ENCODE measurements around the gene FAM72A.

The FAM72A gene

DNA sequence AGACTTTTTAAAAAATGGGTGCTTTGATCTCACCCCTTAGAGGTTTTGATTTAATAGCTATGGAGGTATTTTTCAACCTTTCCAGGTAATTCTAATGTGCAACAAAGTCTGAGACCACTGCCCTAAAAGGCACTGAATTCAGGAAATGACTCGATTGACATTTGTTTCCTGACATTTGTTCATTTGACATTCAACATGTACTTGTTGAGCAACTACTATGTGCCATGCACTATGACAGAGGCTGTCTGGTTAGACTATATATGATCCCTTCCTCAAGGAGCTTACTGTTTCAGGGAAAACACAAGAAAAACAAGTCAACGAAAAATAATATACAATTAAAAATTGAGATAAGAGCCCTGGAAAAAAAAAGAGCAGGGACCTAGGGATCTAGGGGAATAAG is 59.9 kb downstream of the FAM72A start:
- H3K4me3 ChIP-seq (ENCODE audit: low read depth, low read length), result no peak overlapping the region
- TF ChIP-seq CTCF (IDR thresholded peaks at IDR 0.05; ENCODE audit: insufficient read depth, low read depth, low read length, missing control alignments), result no peak
- DNase-seq (ENCODE audit: low read depth), result no peak

- DNase-seq (ENCODE audit: low read depth), result no peak
- H3K4me3 ChIP-seq (ENCODE audit: low read depth, low read length), result no peak overlapping the region
- TF ChIP-seq CTCF (IDR thresholded peaks at IDR 0.05; ENCODE audit: insufficient read depth, low read depth, low read length, missing control alignments), result no peak
Measured at GRCh38 chr1:206142011-206142410, 60.6 kb downstream of the FAM72A start.

DNA sequence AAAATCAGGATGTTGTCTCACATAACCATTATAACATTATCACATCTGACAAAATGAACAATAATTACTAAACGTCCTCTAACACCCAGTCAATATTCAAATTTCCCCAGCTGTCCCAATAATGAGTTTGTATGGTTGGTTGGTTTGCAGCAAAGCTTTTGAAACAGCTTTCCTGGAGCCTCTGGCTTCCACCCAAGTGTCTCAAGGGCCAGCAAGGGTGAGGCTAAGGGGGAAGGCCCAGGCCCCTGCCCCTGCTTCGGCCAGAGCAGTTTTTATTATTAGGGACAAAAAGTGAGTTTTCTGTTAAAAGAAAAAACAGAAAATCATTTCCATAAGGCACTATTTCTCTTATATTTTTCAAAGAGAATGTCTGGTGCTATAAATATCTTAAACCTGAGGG is 66.4 kb downstream of the FAM72A start:
- H3K4me3 ChIP-seq (ENCODE audit: low read depth, low read length), result no peak overlapping the region
- no peak for TF ChIP-seq CTCF (IDR thresholded peaks at IDR 0.05; ENCODE audit: insufficient read depth, low read depth, low read length, missing control alignments)
- DNase-seq (ENCODE audit: low read depth), result no peak
